Endothelial cell (in vitro differentiated cells): ENCODE results near the gene ZNF317. TPM values are rescaled to one million over a fixed set of nuclear protein-coding genes. Genes with fewer than 3 reads are reported as not detected.
A peak's percentile ranks its signal among the peaks of the same experiment; 100 is the strongest.

Source experiments
- DNase-seq: peaks from one replicate; pipeline ENCODE4 v3.0.0; 2021; ENCODE audit warnings: low spot score
- H3K27ac Mint-ChIP-seq: one replicate; pipeline ENCODE4 v1.8.0; 2021; ENCODE audit warnings: mixed read lengths, inconsistent platforms; ENCODE audit not compliant: unreplicated experiment
- H3K27me3 Mint-ChIP-seq: one replicate; pipeline ENCODE4 v1.8.0; 2021; ENCODE audit warnings: mild to moderate bottlenecking, moderate library complexity, mixed read lengths, inconsistent platforms; ENCODE audit not compliant: unreplicated experiment
- H3K36me3 Mint-ChIP-seq: one replicate; pipeline ENCODE4 v1.8.0; 2021; ENCODE audit warnings: mild to moderate bottlenecking, low read depth, mixed read lengths, inconsistent platforms; ENCODE audit not compliant: unreplicated experiment
- H3K4me1 Mint-ChIP-seq: one replicate; pipeline ENCODE4 v1.8.0; 2021; ENCODE audit warnings: mild to moderate bottlenecking, mixed read lengths, inconsistent platforms; ENCODE audit not compliant: unreplicated experiment
- H3K4me3 Mint-ChIP-seq: one replicate; pipeline ENCODE4 v1.8.0; 2021; ENCODE audit warnings: mild to moderate bottlenecking, mixed read lengths, inconsistent platforms; ENCODE audit not compliant: unreplicated experiment
- H3K9me3 Mint-ChIP-seq: one replicate; pipeline ENCODE4 v1.8.0; 2021; ENCODE audit warnings: mixed read lengths, inconsistent platforms; ENCODE audit not compliant: unreplicated experiment
- CTCF ChIP-seq: fragments of 200-600 bp; sonication (generic); IDR thresholded peaks from one replicate; pipeline ENCODE4 v1.5.0; 2021; ENCODE audit warnings: antibody characterized with exemption; ENCODE audit not compliant: unreplicated experiment
- total RNA-seq: library from RNA; stranded (reverse); fragmentation: NEBNext Ultra II Directional; extraction: Animal tissue kit (Norgen Biotek cat#: 25700); gene quantifications from one replicate; pipeline ENCODE4 v1.2.1, GENCODE V29; 2021; ENCODE audit not compliant: unreplicated experiment

ZNF317 gene
- total RNA-seq, 1 donor from 2014 or later: 27.1 TPM

- peaks cover 88% of the 10 kb centered on the region for H3K36me3 Mint-ChIP-seq
- H3K9me3 Mint-ChIP-seq: peaks cover 54% of the 10 kb centered on the region
- no peak for TF ChIP-seq CTCF
- H3K4me3 Mint-ChIP-seq: no peak overlapping the region
- H3K27ac Mint-ChIP-seq: no peak overlapping the region
- peaks cover 4% of the 10 kb centered on the region for H3K4me1 Mint-ChIP-seq
- peaks cover 17% of the 10 kb centered on the region for H3K27me3 Mint-ChIP-seq
- no peak for DNase-seq
Measured at GRCh38 chr19:9151367-9151766, 11.2 kb downstream of the ZNF317 start.

GRCh38 chr19:9155591-9155990 is 15.4 kb downstream of the ZNF317 start:
- peaks cover 9% of the 10 kb centered on the region for H3K4me1 Mint-ChIP-seq
- no peak overlapping the region for H3K27ac Mint-ChIP-seq
- peaks cover 38% of the 10 kb centered on the region for H3K9me3 Mint-ChIP-seq
- peak overlapping the region; percentile 72 for H3K4me3 Mint-ChIP-seq
- no peak for TF ChIP-seq CTCF
- DNase-seq: no peak
- peaks cover 23% of the 10 kb centered on the region for H3K27me3 Mint-ChIP-seq
- H3K36me3 Mint-ChIP-seq: peaks cover 93% of the 10 kb centered on the region

- Mint-ChIP-seq H3K27me3 (peaks cover 25% of the 10 kb centered on the region), H3K36me3 (peaks cover 93% of the 10 kb centered on the region), H3K27ac (peak overlapping the region; percentile 42), H3K9me3 (peaks cover 45% of the 10 kb centered on the region), H3K4me1 (peaks cover 9% of the 10 kb centered on the region), H3K4me3 (peak overlapping the region; percentile 21)
- no peak for DNase-seq
- TF ChIP-seq CTCF: no peak
Measured at GRCh38 chr19:9156304-9156703, 16.1 kb downstream of the ZNF317 start.

- no peak for TF ChIP-seq CTCF
- peak overlapping the region; percentile 88 for H3K4me3 Mint-ChIP-seq
- H3K27me3 Mint-ChIP-seq: peaks cover 17% of the 10 kb centered on the region
- H3K4me1 Mint-ChIP-seq: peaks cover 9% of the 10 kb centered on the region
- no peak for DNase-seq
- no peak overlapping the region for H3K27ac Mint-ChIP-seq
- H3K9me3 Mint-ChIP-seq: peaks cover 32% of the 10 kb centered on the region
- peaks cover 98% of the 10 kb centered on the region for H3K36me3 Mint-ChIP-seq
Measured at GRCh38 chr19:9159891-9160290, 19.7 kb downstream of the ZNF317 start.

- Mint-ChIP-seq H3K27ac (no peak overlapping the region), H3K9me3 (peaks cover 26% of the 10 kb centered on the region), H3K4me3 (peak overlapping the region; percentile 88), H3K4me1 (peaks cover 4% of the 10 kb centered on the region), H3K27me3 (peaks cover 10% of the 10 kb centered on the region), H3K36me3 (peaks cover 89% of the 10 kb centered on the region)
- no peak for TF ChIP-seq CTCF
- no peak for DNase-seq
Measured at GRCh38 chr19:9161427-9161826, 21.2 kb downstream of the ZNF317 start.
